Measurements from ENCODE around the gene MRC2. TPM values are rescaled to one million over a fixed set of nuclear protein-coding genes. Genes with fewer than 3 reads are reported as not detected.

MRC2 gene
- total and polyA plus RNA-seq, 2 of the 13 experiments (the other 11 are each of a cell fraction or from before 2014, with no cell fraction given): not detected

DNA sequence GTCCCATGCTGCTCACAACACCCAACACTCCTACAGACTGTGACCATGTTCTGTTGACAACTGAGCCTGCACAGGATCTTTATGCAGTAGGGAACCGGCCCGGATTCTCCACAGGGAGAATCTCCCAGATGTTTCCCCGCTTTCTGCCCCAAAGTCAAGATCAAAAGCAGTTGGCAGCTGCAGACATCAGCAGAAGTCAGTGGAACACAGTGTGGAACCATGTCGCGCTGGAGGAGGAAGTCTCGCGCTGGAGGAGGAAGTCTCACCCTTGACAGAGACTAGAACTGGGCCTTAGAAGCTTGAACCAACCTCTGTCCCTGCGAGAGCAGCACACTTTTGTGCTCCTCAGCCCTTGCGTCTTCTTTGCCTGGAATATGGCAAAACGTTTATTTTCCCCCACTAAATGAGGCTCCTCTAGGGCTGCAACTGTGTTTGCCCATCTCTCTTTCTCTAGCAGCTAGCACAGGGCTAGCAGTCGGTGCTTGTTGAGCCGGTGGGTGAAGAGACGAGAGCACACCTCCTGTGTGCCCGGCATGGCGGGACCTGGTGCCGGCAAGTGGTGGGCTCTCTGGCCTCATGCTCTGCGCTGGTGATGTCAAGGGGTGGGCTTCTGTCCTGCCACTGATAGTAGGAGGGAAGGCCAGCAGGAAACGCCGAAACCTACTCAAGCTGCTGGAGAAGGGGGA lies 2.1 kb upstream of the MRC2 start:
- in situ Hi-C loops (cut with HindIII; ENCODE audit: extremely low pct_ligation_motif_present, low pct_unique_long_range_greater_than_20kb) (no loop called here), intact Hi-C loops (cut with micrococcal nuclease; ENCODE audit: unreplicated experiment) (no loop called here)
- ChIA-PET POLR2A (no interaction called here), CTCF (ENCODE audit: low intra/inter-chr PET ratio, low total read pairs) (no interaction called here)
- H3K27ac ChIP-seq (ENCODE audit: extremely low read length, insufficient read depth, low read length): no peak overlapping the region
- no peaks in the 10 kb centered on the region for H3K36me3 ChIP-seq (replicated peaks in 1 of 2; ENCODE audit: control insufficient read depth in 1 of 2, insufficient read depth in 2 of 2, low read length in 2 of 2)
- DNase-seq (ENCODE audit: low spot score) (no peak), ATAC-seq (no peak), FAIRE-seq (no peak)
- no peak overlapping the region for H3K4me3 ChIP-seq (replicated peaks in 1 of 3; ENCODE audit: insufficient read depth in 1 of 3, low read depth in 2 of 3, low read length in 3 of 3)
- peaks cover 16 to 39% of the 10 kb centered on the region in 2 experiments; a peak in 4 of 5 replicates for H3K27me3 ChIP-seq (ENCODE audit: control insufficient read depth in 1 of 2, insufficient read depth in 2 of 2, low read length in 2 of 2)
- TF ChIP-seq, protein P1, sequence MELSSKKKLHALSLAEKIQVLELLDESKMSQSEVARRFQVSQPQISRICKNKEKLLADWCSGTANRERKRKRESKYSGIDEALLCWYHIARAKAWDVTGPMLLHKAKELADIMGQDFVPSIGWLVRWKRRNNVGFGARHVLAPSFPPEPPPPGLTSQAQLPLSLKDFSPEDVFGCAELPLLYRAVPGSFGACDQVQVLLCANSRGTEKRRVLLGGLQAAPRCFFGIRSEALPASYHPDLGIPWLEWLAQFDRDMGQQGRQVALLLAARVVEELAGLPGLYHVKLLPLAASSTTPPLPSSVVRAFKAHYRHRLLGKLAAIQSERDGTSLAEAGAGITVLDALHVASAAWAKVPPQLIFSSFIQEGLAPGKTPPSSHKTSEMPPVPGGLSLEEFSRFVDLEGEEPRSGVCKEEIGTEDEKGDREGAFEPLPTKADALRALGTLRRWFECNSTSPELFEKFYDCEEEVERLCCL (CRISPR knock-in tag; IDR thresholded peaks at IDR 0.05; ENCODE audit: borderline replicate concordance): no peak
- TF ChIP-seq, protein P2, sequence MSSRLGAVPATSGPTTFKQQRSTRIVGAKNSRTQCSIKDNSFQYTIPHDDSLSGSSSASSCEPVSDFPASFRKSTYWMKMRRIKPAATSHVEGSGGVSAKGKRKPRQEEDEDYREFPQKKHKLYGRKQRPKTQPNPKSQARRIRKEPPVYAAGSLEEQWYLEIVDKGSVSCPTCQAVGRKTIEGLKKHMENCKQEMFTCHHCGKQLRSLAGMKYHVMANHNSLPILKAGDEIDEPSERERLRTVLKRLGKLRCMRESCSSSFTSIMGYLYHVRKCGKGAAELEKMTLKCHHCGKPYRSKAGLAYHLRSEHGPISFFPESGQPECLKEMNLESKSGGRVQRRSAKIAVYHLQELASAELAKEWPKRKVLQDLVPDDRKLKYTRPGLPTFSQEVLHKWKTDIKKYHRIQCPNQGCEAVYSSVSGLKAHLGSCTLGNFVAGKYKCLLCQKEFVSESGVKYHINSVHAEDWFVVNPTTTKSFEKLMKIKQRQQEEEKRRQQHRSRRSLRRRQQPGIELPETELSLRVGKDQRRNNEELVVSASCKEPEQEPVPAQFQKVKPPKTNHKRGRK (CRISPR knock-in tag; IDR thresholded peaks at IDR 0.05): no peak
- peaks cover 25% of the 10 kb centered on the region for H3K4me1 ChIP-seq (ENCODE audit: insufficient read depth, low read length)
- no peak overlapping the region for H3K4me2 ChIP-seq (ENCODE audit: low read depth, low read length)
- no TSS peak for BruUV-seq (replicated peaks)
- no peak overlapping the region for H3K9ac ChIP-seq (ENCODE audit: insufficient read depth, low read depth, low read length)
- no peaks in the 10 kb centered on the region for H3K79me2 ChIP-seq (ENCODE audit: insufficient read depth, low read length)
- no peaks in the 10 kb centered on the region for H3K9me3 ChIP-seq (ENCODE audit: low read length)
- H4K20me1 ChIP-seq (ENCODE audit: insufficient read depth, low read length): no peaks in the 10 kb centered on the region
- WGBS (ENCODE audit: low lambda C conversion rate): 88% methylated on average over 19 of the region's 19 CpGs
- H2AFZ ChIP-seq (ENCODE audit: low read length): no peak overlapping the region

DNA sequence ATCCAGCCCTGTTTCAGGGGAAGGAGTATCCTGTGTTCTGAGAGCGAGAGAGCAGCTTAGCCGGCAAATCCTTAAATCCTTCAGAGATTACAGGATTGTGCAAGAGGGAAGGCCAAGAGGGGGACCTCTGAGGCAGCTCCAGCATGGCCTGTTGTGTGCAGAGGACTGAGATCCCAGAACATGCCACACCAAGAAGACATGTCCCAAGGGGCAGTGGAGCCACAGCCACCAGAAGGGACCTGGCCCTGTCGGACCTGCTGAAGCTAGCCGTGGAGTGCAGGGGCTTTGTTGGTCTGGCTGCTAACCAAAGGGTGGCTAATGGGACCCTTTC lies 1.6 kb upstream of the MRC2 start:
- 53% methylated on average over 4 of the region's 4 CpGs for WGBS (ENCODE audit: low lambda C conversion rate)
- H3K4me1 ChIP-seq (ENCODE audit: insufficient read depth, low read length): peaks cover 25% of the 10 kb centered on the region
- TF ChIP-seq, protein P3, sequence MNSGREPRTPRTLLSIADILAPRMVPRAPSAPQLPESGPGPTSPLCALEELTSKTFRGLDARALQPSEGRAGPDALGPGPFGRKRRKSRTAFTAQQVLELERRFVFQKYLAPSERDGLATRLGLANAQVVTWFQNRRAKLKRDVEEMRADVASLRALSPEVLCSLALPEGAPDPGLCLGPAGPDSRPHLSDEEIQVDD (CRISPR knock-in tag; IDR thresholded peaks at IDR 0.05; ENCODE audit: borderline replicate concordance): no peak
- 0 out of 2 replicates have a peak, but pooled peaks have one; percentile 22 for TF ChIP-seq CEBPB (IDR thresholded peaks at IDR 0.05; ENCODE audit: borderline replicate concordance, low read depth, low read length)
- TF ChIP-seq, protein P4, sequence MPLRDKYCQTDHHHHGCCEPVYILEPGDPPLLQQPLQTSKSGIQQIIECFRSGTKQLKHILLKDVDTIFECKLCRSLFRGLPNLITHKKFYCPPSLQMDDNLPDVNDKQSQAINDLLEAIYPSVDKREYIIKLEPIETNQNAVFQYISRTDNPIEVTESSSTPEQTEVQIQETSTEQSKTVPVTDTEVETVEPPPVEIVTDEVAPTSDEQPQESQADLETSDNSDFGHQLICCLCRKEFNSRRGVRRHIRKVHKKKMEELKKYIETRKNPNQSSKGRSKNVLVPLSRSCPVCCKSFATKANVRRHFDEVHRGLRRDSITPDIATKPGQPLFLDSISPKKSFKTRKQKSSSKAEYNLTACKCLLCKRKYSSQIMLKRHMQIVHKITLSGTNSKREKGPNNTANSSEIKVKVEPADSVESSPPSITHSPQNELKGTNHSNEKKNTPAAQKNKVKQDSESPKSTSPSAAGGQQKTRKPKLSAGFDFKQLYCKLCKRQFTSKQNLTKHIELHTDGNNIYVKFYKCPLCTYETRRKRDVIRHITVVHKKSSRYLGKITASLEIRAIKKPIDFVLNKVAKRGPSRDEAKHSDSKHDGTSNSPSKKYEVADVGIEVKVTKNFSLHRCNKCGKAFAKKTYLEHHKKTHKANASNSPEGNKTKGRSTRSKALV (CRISPR knock-in tag; IDR thresholded peaks at IDR 0.05): no peak
- DNase-seq (ENCODE audit: low spot score): no peak
- no peak overlapping the region for H3K4me3 ChIP-seq (replicated peaks in 1 of 3; ENCODE audit: insufficient read depth in 1 of 3, low read depth in 2 of 3, low read length in 3 of 3)
- no peaks in the 10 kb centered on the region for H3K79me2 ChIP-seq (ENCODE audit: insufficient read depth, low read length)
- ChIA-PET POLR2A (no interaction called here), CTCF (ENCODE audit: low intra/inter-chr PET ratio, low total read pairs) (no interaction called here)
- no peaks in the 10 kb centered on the region for H4K20me1 ChIP-seq (ENCODE audit: insufficient read depth, low read length)
- peaks cover 19 to 44% of the 10 kb centered on the region in 2 experiments; a peak in 4 of 5 replicates for H3K27me3 ChIP-seq (ENCODE audit: control insufficient read depth in 1 of 2, insufficient read depth in 2 of 2, low read length in 2 of 2)
- no peak overlapping the region for H3K27ac ChIP-seq (ENCODE audit: extremely low read length, insufficient read depth, low read length)
- H3K9ac ChIP-seq (ENCODE audit: insufficient read depth, low read depth, low read length): no peak overlapping the region
- no peak overlapping the region for H3K4me2 ChIP-seq (ENCODE audit: low read depth, low read length)
- no TSS peak for BruUV-seq (replicated peaks)
- FAIRE-seq: no peak
- intact Hi-C loops (cut with micrococcal nuclease; ENCODE audit: unreplicated experiment): no loop called here
- in situ Hi-C loops (cut with HindIII; ENCODE audit: extremely low pct_ligation_motif_present, low pct_unique_long_range_greater_than_20kb): no loop called here
- H2AFZ ChIP-seq (ENCODE audit: low read length): no peak overlapping the region
- H3K36me3 ChIP-seq (replicated peaks in 1 of 2; ENCODE audit: control insufficient read depth in 1 of 2, insufficient read depth in 2 of 2, low read length in 2 of 2): no peaks in the 10 kb centered on the region
- ATAC-seq: no peak
- no peaks in the 10 kb centered on the region for H3K9me3 ChIP-seq (ENCODE audit: low read length)

Measured in HepG2 (cell line).